CD14-positive monocyte (primary cell): Measurements from ENCODE around the gene TNFRSF14. TPM values are rescaled to one million over a fixed set of nuclear protein-coding genes. Genes with fewer than 3 reads are reported as not detected.

Experiments
- DNase-seq, 3 donors: peaks; one replicate each; pipeline ENCODE4 v3.0.0-alpha.2; 2011 to 2022
- H2AFZ ChIP-seq: 2 replicates; pipeline ENCODE4 v1.6.0; 2012; ENCODE audit warnings: mild to moderate bottlenecking, low read depth, low read length, inconsistent platforms; ENCODE audit not compliant: insufficient read depth, poor library complexity, severe bottlenecking
- H3K27ac ChIP-seq, 2 donors: 1 replicate in 1 of 2; 2 replicates in 1 of 2; pipeline ENCODE4 v1.5.1; 2012 to 2013; ENCODE audit warnings: low read length in 2 of 2, control low read depth in 1 of 2, inconsistent platforms in 1 of 2, low read depth in 1 of 2, mild to moderate bottlenecking in 1 of 2
- H3K27me3 ChIP-seq, 2 donors: one replicate each; pipeline versions ENCODE4 v1.6.0 to v1.6.1; 2011 to 2013; ENCODE audit warnings: low read length in 2 of 2; ENCODE audit not compliant: control insufficient read depth in 2 of 2, insufficient read depth in 2 of 2
- H3K36me3 ChIP-seq, 2 donors: replicated peaks in 1 of 2; 1 replicate in 1 of 2; 2 replicates in 1 of 2; pipeline versions ENCODE4 v1.5.1 to v1.6.1; 2012 to 2013; ENCODE audit warnings: low read length in 2 of 2, control low read depth in 1 of 2, inconsistent platforms in 1 of 2, mild to moderate bottlenecking in 1 of 2; ENCODE audit not compliant: insufficient read depth in 2 of 2, control insufficient read depth in 1 of 2
- H3K4me1 ChIP-seq, 2 donors: 1 replicate in 1 of 2; 2 replicates in 1 of 2; pipeline versions ENCODE4 v1.5.1 to v1.6.1; 2012 to 2013; ENCODE audit warnings: low read length in 2 of 2, control low read depth in 1 of 2, inconsistent platforms in 1 of 2, mild to moderate bottlenecking in 1 of 2, moderate library complexity in 1 of 2; ENCODE audit not compliant: insufficient read depth in 2 of 2, control insufficient read depth in 1 of 2
- H3K4me2 ChIP-seq: replicated peaks from 2 replicates; pipeline ENCODE3; 2012; ENCODE audit warnings: low read length, moderate library complexity, mild to moderate bottlenecking; ENCODE audit not compliant: poor library complexity, severe bottlenecking; ENCODE audit errors: extremely low read depth
- H3K4me3 ChIP-seq, 3 experiments: fragments of 200-600 bp in 1 of 3; sonication (generic) in 1 of 3; replicated peaks in 1 of 3; 1 replicate in 2 of 3; 2 replicates in 1 of 3; pipeline ENCODE4 v1.5.1; 2011 to 2013; ENCODE audit warnings: low read length in 3 of 3, mild to moderate bottlenecking in 3 of 3, control low read depth in 2 of 3, low read depth in 2 of 3, inconsistent platforms in 1 of 3, moderate library complexity in 1 of 3
- H3K79me2 ChIP-seq: 2 replicates; pipeline ENCODE4 v1.6.0; 2012; ENCODE audit warnings: mild to moderate bottlenecking, control low read depth, inconsistent platforms, low read length, moderate library complexity; ENCODE audit not compliant: insufficient read depth
- H3K9ac ChIP-seq: 2 replicates; pipeline ENCODE4 v1.6.0; 2017; ENCODE audit warnings: low read length, mild to moderate bottlenecking; ENCODE audit not compliant: insufficient read depth, poor library complexity, severe bottlenecking
- H3K9me3 ChIP-seq, 2 donors: replicated peaks in 1 of 2; 1 replicate in 1 of 2; 2 replicates in 1 of 2; pipeline versions ENCODE4 v1.5.1 to v1.6.1; 2012 to 2013; ENCODE audit warnings: low read length in 2 of 2, control low read depth in 1 of 2; ENCODE audit not compliant: control insufficient read depth in 1 of 2, insufficient read depth in 1 of 2
- H4K20me1 ChIP-seq: 2 replicates; pipeline ENCODE4 v1.6.0; 2012; ENCODE audit warnings: mild to moderate bottlenecking, low read length, control low read depth, moderate library complexity; ENCODE audit not compliant: insufficient read depth
- H3K27ac Mint-ChIP-seq, 7 donors: one replicate each; pipeline ENCODE4 v1.8.0; 2020; ENCODE audit warnings: mild to moderate bottlenecking in 7 of 7, mixed read lengths in 7 of 7, moderate library complexity in 6 of 7, inconsistent platforms in 2 of 7
- H3K27me3 Mint-ChIP-seq, 3 donors: one replicate each; pipeline ENCODE4 v1.8.0; 2021 to 2022; ENCODE audit warnings: low read depth in 3 of 3, mild to moderate bottlenecking in 3 of 3, mixed read lengths in 3 of 3, moderate library complexity in 3 of 3, inconsistent platforms in 1 of 3
- H3K36me3 Mint-ChIP-seq, 2 donors: one replicate each; pipeline ENCODE4 v1.8.0; 2020; ENCODE audit warnings: mixed read lengths in 2 of 2, inconsistent platforms in 1 of 2, mild to moderate bottlenecking in 1 of 2
- H3K4me1 Mint-ChIP-seq: one replicate; pipeline ENCODE4 v1.8.0; 2020; ENCODE audit warnings: mild to moderate bottlenecking, mixed read lengths
- H3K4me3 Mint-ChIP-seq, 2 donors: one replicate each; pipeline ENCODE4 v1.8.0; 2020; ENCODE audit warnings: mild to moderate bottlenecking in 2 of 2, mixed read lengths in 2 of 2, moderate library complexity in 1 of 2
- H3K9me3 Mint-ChIP-seq, 7 donors: one replicate each; pipeline ENCODE4 v1.8.0; 2020 to 2022; ENCODE audit warnings: mixed read lengths in 7 of 7, mild to moderate bottlenecking in 6 of 7, moderate library complexity in 6 of 7, inconsistent platforms in 2 of 7
- CTCF ChIP-seq: fragments of 200-600 bp; IDR thresholded peaks from one replicate; pipeline ENCODE4 v1.8.0; 2022; ENCODE audit warnings: antibody characterized with exemption, mild to moderate bottlenecking
- WGBS: methylation state at CpG from one replicate; pipeline ENCODE4 v1.1.5; 2013; ENCODE audit warnings: missing lambda C conversion rate; ENCODE audit not compliant: insufficient coverage; 5-methylcytosine and 5-hydroxymethylcytosine counted together
- intact Hi-C, 2 donors: fragments of 100-400 bp; cut with micrococcal nuclease; formaldehyde crosslinking; loops; one replicate each; pipeline versions ENCODE4 v1.15.0 to v1.15.1; 2023
- polyA plus RNA-seq, 3 donors: library from polyadenylated mRNA; depleted of rRNA in 1 of 3; unstranded in 2 of 3; stranded (reverse) in 1 of 3; fragments of 300-500 nt in 2 of 3; fragments of >200 nt in 1 of 3; fragmentation: Illumina TruSeq in 2 of 3; gene quantifications; 1 replicate in 2 of 3; 2 replicates in 1 of 3; pipeline ENCODE4 v1.2.3, GENCODE V29; 2012 to 2021

Gene TNFRSF14
- polyA plus RNA-seq, 3 donors, result 62.1 to 512 (median 64.4) TPM

GRCh38 chr1:2594641-2595131 lies 38.5 kb downstream of the TNFRSF14 start:
- peak overlapping the region in 1 of 7 donors; percentile 13 for H3K27ac Mint-ChIP-seq
- Histone ChIP-seq H3K4me1 (peaks cover 4 to 9% of the 10 kb centered on the region in 2 donors), H3K9me3 (no peaks in the 10 kb centered on the region), H2AFZ (no peak overlapping the region), H4K20me1 (no peaks in the 10 kb centered on the region), H3K36me3 (peaks cover 0 to 2% of the 10 kb centered on the region in 2 donors), H3K27me3 (no peaks in the 10 kb centered on the region), H3K4me3 (no peak overlapping the region), H3K9ac (no peak overlapping the region), H3K4me2 (no peak overlapping the region), H3K27ac (no peak overlapping the region), H3K79me2 (no peaks in the 10 kb centered on the region)
- WGBS, result 95% methylated on average over 13 of the region's 17 CpGs
- peaks cover 0 to under 1% of the 10 kb centered on the region in 2 donors for H3K36me3 Mint-ChIP-seq
- H3K4me1 Mint-ChIP-seq, result peaks cover 5% of the 10 kb centered on the region
- peaks cover 6 to 27% (median 9%) of the 10 kb centered on the region in 3 donors for H3K27me3 Mint-ChIP-seq
- intact Hi-C loops, result no loop called here
- H3K9me3 Mint-ChIP-seq, result peaks cover 0 to 11% (median 3%) of the 10 kb centered on the region in 7 donors
- DNase-seq, result no peak
- no peak overlapping the region for H3K4me3 Mint-ChIP-seq
- no peak for TF ChIP-seq CTCF

GRCh38 chr1:2595261-2595811 lies 39.2 kb downstream of the TNFRSF14 start:
- Histone ChIP-seq H2AFZ (no peak overlapping the region), H4K20me1 (no peaks in the 10 kb centered on the region), H3K27me3 (no peaks in the 10 kb centered on the region), H3K36me3 (no peaks in the 10 kb centered on the region), H3K79me2 (no peaks in the 10 kb centered on the region), H3K4me1 (peaks cover 4 to 9% of the 10 kb centered on the region in 2 donors), H3K27ac (no peak overlapping the region), H3K9me3 (no peaks in the 10 kb centered on the region), H3K4me3 (no peak overlapping the region), H3K9ac (no peak overlapping the region), H3K4me2 (no peak overlapping the region)
- intact Hi-C loops, result no loop called here
- Mint-ChIP-seq H3K9me3 (peaks cover 0 to 11% (median 3%) of the 10 kb centered on the region in 7 donors), H3K4me3 (no peak overlapping the region), H3K27me3 (peaks cover 6 to 27% (median 9%) of the 10 kb centered on the region in 3 donors), H3K36me3 (no peaks in the 10 kb centered on the region), H3K27ac (no peak overlapping the region), H3K4me1 (peaks cover 5% of the 10 kb centered on the region)
- WGBS, result 94% methylated on average over 15 of the region's 19 CpGs
- TF ChIP-seq CTCF, result no peak
- no peak for DNase-seq
